HL-60 (cell line): ENCODE measurements around the gene RGS7.

Experiments
- CTCF ChIP-seq: IDR thresholded peaks from one replicate; pipeline ENCODE4 v1.5.1; 2011; ENCODE audit warnings: low read length, control low read depth, inconsistent platforms; ENCODE audit not compliant: insufficient read depth
- GABPA ChIP-seq: IDR thresholded peaks from 2 replicates; pipeline ENCODE4 v1.6.1; 2012; ENCODE audit warnings: low read depth
- POLR2AphosphoS5 ChIP-seq: IDR thresholded peaks from 2 replicates; pipeline ENCODE4 v1.6.1; 2012; ENCODE audit warnings: low read depth
- REST ChIP-seq: IDR thresholded peaks from 2 replicates; pipeline ENCODE4 v1.6.1; 2012; ENCODE audit warnings: low read depth; ENCODE audit not compliant: insufficient replicate concordance

DNA sequence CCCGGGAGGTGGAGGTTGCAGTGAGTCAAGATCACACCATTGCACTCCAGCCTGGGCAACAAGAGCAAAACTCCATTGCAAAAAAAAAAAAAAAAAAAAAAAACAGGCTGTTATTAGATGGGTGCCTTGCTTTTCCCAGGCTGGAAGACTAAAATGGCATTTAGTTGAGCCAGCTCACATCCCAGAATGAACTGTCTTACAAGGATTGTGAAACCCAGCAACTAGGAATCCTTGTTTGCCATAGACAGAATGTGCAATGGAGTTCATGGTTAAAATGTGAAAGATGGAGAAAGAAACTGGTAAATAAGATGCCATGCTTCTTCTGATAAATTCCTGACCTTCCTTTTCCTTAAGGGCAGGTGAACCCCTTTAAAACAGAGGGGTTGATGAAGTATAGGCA is 529.2 kb downstream of the RGS7 start:
- no peak for TF ChIP-seq CTCF
- TF ChIP-seq GABPA: no peak
- TF ChIP-seq POLR2AphosphoS5: no peak
- no peak for TF ChIP-seq REST
